Renal cortex interstitium (tissue), 11 donors: ENCODE results near the gene PRKAG2. TPM values are rescaled to one million over a fixed set of nuclear protein-coding genes. Genes with fewer than 3 reads are reported as not detected.

Source experiments
- DNase-seq, 11 donors: peaks; one replicate each; pipeline ENCODE4 v3.0.0-alpha.2; 2013; ENCODE audit warnings: low read depth in 9 of 11, low spot score in 4 of 11; ENCODE audit errors: extremely low read depth in 1 of 11
- polyA plus RNA-seq, 3 donors: library from polyadenylated mRNA; unstranded; fragments of 120-200 nt; gene quantifications; one replicate each; pipeline ENCODE4 v1.2.1, GENCODE V29; 2013; ENCODE audit not compliant: insufficient read length in 3 of 3

Gene PRKAG2
- polyA plus RNA-seq, 3 donors, result 25.8 to 59.8 (median 37.8) TPM

DNA sequence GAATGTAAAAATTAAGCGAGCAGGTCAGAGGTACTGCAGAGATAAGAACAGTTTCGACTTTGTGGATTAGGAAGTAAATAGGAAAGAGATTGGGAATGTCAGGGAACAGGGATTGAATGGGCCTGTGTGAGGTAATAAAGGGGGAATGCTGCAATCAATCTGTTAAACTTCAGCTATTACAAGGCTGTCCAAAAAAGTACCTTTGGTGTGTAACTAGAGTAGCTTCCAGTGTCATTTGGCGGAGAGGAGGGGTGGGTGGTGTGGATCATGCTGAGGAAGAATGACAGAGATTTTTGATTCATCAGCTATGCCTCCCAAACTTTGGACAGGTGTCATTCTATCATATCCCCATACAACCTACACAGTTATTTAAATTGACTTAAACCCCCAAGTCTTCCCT lies 229.0 kb downstream of the PRKAG2 start:
- DNase-seq, result no peak

- no peak for DNase-seq
Observed at GRCh38 chr7:151647006-151647405, 229.9 kb downstream of the PRKAG2 start.

GRCh38 chr7:151645311-151645710 lies 231.6 kb downstream of the PRKAG2 start:
- no peak for DNase-seq

GRCh38 chr7:151644554-151644953 lies 232.4 kb downstream of the PRKAG2 start:
- no peak for DNase-seq

DNA sequence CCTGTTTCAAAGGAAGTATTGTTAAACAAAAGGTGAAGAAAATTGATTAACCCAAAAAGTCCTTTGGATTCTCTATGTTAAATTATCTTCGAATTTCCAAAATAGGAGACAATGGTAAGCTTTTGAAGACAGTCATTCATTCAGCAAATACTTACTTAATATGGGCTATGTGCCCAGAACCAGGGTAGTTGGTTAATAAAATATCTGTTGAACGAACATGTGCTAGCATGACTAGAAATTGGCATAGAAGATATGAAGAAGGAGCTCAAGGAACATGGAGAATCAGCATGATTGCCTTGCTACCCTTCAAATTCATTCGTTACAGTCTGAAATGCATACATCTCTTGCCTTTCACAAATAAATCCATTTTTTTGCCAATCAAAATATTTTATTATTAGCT lies 234.2 kb downstream of the PRKAG2 start:
- DNase-seq, result no peak

DNA sequence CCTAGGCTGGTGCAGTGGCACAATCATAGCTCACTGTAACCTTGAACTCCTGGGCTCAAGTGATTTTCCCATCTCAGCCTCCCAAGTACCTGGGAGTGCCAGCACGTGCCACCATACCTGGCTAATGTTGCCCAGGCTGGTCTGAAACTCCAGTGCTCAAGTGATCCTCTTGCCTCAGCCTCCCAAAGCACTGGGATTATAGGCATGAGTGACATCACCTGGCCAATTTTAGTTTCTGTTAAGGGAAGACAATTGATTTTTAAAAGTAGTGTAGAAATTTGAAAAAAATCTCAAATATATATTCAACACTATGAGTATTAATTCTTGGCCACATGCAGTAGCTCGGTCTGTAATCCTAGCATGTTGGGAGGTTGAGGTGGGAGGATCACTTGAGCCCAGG lies 235.3 kb downstream of the PRKAG2 start:
- no peak for DNase-seq

DNA sequence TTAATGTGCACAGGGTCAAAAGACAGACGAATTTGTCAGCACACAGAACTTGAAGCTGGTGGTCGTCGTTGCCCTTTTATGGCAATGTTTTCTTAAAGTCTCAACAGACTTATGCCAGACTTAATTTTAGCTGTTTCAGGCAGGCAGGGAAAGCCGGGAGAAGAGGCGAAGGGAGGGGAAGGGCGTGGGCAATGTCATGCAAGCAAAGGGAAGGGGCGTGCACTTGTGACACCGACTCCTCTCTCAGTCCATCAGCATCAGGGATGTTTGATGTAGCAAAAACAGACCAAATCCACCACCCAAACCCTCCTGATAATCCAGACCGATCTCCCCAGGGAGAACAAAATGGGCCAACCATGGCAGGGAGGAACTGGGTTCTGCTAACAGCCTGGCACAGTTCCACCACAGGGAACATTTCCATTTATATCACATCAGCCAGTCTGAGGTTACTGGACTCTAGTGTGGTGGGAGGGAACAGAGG lies 239.1 kb downstream of the PRKAG2 start:
- no peak for DNase-seq

GRCh38 chr7:151634643-151635042 lies 242.3 kb downstream of the PRKAG2 start:
- no peak for DNase-seq

DNA sequence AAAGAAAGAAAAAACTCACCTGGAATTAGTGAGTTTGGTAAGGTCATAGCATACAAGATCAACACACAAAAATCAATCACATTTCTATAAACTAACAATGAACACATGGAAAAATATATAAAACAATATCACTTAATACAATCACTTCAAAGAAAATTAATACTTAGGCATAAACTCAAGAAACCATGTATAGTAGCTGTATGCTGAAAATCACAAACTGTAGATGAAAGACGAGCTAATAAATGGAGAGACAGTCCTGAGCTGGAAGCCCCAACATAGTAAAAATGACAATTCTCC lies 243.5 kb downstream of the PRKAG2 start:
- no peak for DNase-seq

- DNase-seq, result no peak
Observed at GRCh38 chr7:151632750-151633515, 244.0 kb downstream of the PRKAG2 start.

- DNase-seq, result peak in 10 of 11 donors; percentile 43 to 74 (median 68)
Observed at GRCh38 chr7:151631953-151632749, 244.8 kb downstream of the PRKAG2 start.

- DNase-seq, result peak in 1 of 11 donors; percentile 22
Observed at GRCh38 chr7:151631570-151631952, 245.4 kb downstream of the PRKAG2 start.

DNA sequence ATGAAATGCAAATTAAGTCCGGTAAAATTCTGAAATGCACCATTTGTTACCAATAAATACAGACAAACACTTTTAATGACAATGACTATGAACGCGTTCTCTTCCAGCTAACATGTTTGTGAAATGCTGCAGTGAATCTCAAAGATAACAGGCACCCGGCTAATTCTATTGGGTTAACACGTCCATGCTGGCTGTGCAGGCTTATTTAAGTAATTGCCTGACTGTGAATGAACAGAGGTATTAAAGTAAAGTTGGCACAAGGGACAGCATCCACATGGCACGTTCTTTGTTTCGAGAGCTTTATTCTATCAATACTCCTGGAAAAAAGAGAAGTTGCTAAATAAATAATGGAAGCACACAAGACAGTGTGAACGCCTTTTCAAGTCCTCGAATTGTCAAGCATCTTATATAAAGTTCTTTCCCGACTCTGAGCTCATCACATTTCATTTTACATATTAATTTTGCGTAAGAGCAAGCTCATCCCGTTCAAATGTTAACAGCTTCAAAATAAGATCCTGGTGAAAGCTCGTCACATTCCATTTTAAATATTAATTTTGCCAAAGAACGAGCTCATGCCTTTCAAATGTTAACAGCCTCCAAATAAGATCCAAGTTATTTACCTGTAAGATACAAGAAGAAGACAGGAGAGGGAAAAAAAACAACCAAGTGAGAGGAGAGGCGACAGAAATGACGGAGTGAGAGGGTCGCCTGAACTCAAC lies 245.9 kb downstream of the PRKAG2 start:
- no peak for DNase-seq

DNA sequence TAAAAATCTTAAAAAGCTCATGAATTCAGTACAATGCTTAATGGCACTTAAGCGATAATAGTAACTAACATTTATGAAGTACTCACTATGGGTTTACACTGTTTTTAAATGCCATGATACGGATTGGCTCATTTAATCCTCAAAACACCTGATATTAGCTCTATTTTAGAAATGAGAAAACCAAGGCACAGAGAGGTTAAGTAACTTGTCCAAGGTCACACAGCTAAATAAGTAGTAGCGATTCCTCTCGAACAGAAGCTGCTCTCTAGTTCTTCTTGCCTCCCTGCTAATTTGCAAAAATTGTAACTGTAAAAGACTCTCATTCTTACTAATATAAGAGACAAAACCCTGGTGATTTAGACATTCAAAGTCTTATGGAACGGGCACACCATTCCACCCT lies 246.6 kb downstream of the PRKAG2 start:
- no peak for DNase-seq

DNA sequence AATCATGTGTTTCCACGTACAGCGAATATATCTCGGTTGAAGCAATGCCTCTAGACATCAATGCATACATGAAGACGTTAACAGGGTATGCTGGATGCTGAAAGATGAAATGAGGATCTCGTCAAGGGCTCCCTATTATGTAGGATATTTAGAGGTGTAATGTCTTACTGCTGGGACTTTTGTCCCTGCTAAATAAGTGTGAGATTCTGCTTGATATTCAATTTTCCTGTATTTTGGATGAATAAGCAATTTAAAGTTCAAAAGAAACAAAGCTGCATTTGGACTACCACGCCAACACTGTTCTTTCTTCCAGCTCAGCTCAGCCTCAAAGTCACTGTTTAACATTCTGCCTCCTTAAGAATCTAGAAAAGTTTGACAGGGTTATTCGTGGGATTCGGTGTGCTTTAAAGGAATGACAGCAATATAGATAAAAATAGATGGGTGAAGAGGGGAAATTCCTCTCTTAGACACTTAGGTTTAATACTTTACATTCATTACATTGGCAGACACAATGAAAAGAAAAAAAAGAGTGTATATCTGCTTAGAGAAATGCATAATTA lies 247.1 kb downstream of the PRKAG2 start:
- no peak for DNase-seq

DNA sequence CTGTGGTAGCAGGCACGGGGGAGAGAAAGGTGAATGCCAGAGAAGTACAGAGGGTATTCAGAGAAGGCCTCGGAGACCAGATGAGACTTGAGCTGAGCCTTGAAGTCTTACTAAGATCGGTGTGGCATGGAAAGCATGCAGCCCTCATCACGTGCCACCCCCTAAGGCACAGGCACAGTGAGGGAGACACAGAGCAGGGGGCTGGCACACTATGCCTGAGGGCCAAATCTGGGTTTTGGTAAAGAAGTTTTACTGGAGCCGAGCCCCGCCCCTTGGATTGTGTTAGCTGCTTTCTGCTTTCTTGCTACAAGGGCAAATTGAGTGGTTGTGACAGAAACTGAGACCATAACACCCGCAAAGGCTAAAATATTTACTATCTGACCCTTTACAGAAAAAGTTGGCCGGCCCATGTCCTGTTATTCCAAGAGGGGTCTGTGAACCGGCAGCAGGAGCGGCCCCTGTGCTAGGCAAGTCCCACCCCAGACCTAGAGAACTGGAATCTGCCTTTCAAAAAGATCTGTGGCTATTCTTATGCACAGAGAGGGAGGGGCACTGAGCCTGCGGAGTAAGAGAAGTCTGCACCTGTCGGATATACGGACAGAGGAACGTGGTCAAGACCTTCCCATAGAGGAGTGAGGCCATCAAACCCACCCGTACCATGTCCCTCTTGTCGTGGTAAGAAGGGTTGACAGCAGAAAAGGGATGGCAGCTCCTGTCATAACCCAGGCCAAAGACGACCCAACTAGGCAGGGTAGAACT lies 247.9 kb downstream of the PRKAG2 start:
- DNase-seq, result no peak

DNA sequence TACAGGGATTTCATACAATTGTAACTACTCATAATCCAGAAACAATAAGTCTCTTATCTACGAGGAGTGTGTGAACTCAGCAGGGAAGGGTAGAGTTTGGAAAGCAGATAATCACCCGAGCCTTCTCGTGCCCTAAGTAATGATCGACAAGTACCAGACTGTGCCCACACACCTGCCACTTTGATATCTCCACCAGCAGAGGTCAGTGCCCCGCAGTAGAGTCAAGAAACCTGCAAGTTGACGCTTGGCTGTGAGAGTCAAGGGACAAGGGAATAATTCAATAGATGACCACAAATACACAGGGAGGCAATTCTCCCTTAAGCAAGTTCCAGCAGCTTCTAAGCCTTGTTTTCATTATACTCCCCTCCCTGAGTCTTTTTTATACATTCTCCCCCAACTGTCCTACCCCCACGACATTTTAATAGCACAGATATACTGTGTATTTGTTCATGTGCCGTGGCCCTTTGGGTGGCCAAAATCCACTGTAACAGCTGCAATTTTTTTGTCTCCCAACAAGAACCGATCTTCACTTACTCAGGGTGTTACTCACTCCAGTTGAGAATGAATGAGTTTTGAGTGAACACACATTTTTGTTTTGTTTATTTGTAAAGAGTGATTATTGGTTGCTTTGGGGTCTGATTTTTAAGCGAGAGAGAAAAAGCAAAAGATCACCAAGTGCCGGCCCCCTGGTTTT lies 250.3 kb downstream of the PRKAG2 start:
- DNase-seq, result peak in 3 of 11 donors; percentile 32 to 54 (median 46)

DNA sequence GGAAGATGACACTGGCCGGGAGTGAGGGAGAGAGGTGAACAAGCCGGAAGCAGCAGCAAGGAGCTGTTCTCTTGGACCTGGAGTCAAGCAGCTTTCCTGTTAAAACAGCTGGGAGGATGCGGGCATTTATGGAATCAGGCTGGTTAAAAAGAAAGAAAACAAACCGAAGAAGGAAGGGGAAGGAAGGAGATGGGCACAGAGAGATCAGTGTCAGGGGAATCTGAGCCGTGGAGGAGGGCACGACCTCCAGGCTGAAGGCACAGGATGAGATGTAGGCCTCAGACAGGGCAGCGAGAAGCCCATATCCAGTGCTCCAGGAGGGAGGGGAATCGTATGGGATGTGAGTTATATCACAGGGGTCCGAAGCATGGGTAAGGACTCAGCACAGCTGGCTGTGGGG lies 251.3 kb downstream of the PRKAG2 start:
- DNase-seq, result no peak
